B cell (primary cell): ENCODE results near the gene HMOX1. TPM values are rescaled to one million over a fixed set of nuclear protein-coding genes. Genes with fewer than 3 reads are reported as not detected.

Experiments used
- ATAC-seq: fragments of 200-7000 bp; cut with Tn5 transposase; one replicate; pipeline ENCODE4 v1.10.0; 2021; ENCODE audit warnings: low read depth, mild to moderate bottlenecking, moderate number of reproducible peaks, moderate library complexity
- CTCF ChIA-PET: fragments of 350-600 bp; sonication (Branson Sonifier 250); formaldehyde crosslinking; loops from one replicate; lab custom pipeline; 2021; ENCODE audit warnings: antibody characterized with exemption, inconsistent platforms; lab: Charles Lee
- POLR2A ChIA-PET: fragments of 350-600 bp; sonication (Branson Sonifier 250); formaldehyde crosslinking; loops from one replicate; lab custom pipeline; 2021; ENCODE audit warnings: antibody characterized with exemption; lab: Charles Lee
- DNase-seq: peaks from one replicate; pipeline ENCODE4 v3.0.0; 2013
- H2AFZ ChIP-seq: 2 replicates; pipeline ENCODE4 v1.6.1; 2012; ENCODE audit warnings: mild to moderate bottlenecking, low read depth, low read length; ENCODE audit not compliant: insufficient read depth, poor library complexity, severe bottlenecking
- H3K27ac ChIP-seq, 2 donors: 1 replicate in 1 of 2; 2 replicates in 1 of 2; pipeline ENCODE4 v1.5.1; 2012 to 2013; ENCODE audit warnings: low read length in 2 of 2, mild to moderate bottlenecking in 2 of 2, moderate library complexity in 1 of 2
- H3K27me3 ChIP-seq, 4 experiments: fragments of 200-600 bp in 1 of 4; sonication (generic) in 1 of 4; replicated peaks in 1 of 4; 1 replicate in 2 of 4; 2 replicates in 2 of 4; pipeline versions ENCODE4 v1.6.1 to v1.7.0; 2013 to 2016; ENCODE audit warnings: low read length in 3 of 4, mild to moderate bottlenecking in 2 of 4, mixed read lengths in 1 of 4, moderate library complexity in 1 of 4; ENCODE audit not compliant: insufficient read depth in 4 of 4, control insufficient read depth in 3 of 4; ENCODE audit errors: control extremely low read depth in 1 of 4
- H3K36me3 ChIP-seq, 2 experiments: replicated peaks in 1 of 2; 1 replicate in 1 of 2; 2 replicates in 1 of 2; pipeline versions ENCODE4 v1.6.1 to v1.7.1; 2013; ENCODE audit warnings: low read length in 1 of 2; ENCODE audit not compliant: insufficient read depth in 2 of 2, control insufficient read depth in 1 of 2; ENCODE audit errors: control extremely low read depth in 1 of 2, extremely low read depth in 1 of 2
- H3K4me1 ChIP-seq, 2 donors: fragments of 200-600 bp in 1 of 2; sonication (generic) in 1 of 2; 1 replicate in 1 of 2; 2 replicates in 1 of 2; pipeline versions ENCODE4 v1.5.1 to v1.6.1; 2013 to 2017; ENCODE audit warnings: low read length in 2 of 2; ENCODE audit not compliant: control insufficient read depth in 2 of 2, insufficient read depth in 2 of 2
- H3K4me2 ChIP-seq: replicated peaks from 2 replicates; pipeline ENCODE3; 2012; ENCODE audit warnings: mild to moderate bottlenecking, low read depth, low read length; ENCODE audit not compliant: poor library complexity, severe bottlenecking
- H3K4me3 ChIP-seq, 5 experiments: fragments of 200-600 bp in 1 of 5; sonication (generic) in 1 of 5; 1 replicate in 3 of 5; 2 replicates in 2 of 5; pipeline versions ENCODE4 v1.5.1 to v1.7.0; 2011 to 2016; ENCODE audit warnings: low read length in 4 of 5, mild to moderate bottlenecking in 4 of 5, low read depth in 2 of 5, control low read depth in 1 of 5, moderate library complexity in 1 of 5; ENCODE audit not compliant: insufficient read depth in 1 of 5; ENCODE audit errors: control extremely low read depth in 1 of 5, extremely low read depth in 1 of 5
- H3K79me2 ChIP-seq: fragments of 200-600 bp; sonication (generic); one replicate; pipeline ENCODE4 v1.6.0; 2016; ENCODE audit warnings: low read length; ENCODE audit not compliant: control insufficient read depth, insufficient read depth
- H3K9ac ChIP-seq: fragments of 200-600 bp; sonication (generic); 2 replicates; pipeline ENCODE4 v1.6.1; 2017; ENCODE audit warnings: mild to moderate bottlenecking, low read length, moderate library complexity
- H3K9me3 ChIP-seq, 3 donors: one replicate each; pipeline versions ENCODE4 v1.6.1 to v1.7.1; 2013; ENCODE audit warnings: low read length in 2 of 3; ENCODE audit not compliant: control insufficient read depth in 2 of 3, insufficient read depth in 1 of 3; ENCODE audit errors: control extremely low read depth in 1 of 3
- H4K20me1 ChIP-seq: 2 replicates; pipeline ENCODE4 v1.6.0; 2012; ENCODE audit warnings: mild to moderate bottlenecking, low read length; ENCODE audit not compliant: insufficient read depth, control insufficient read depth, poor library complexity, severe bottlenecking
- H3K27ac Mint-ChIP-seq: one replicate; pipeline ENCODE4 v1.8.0; 2021; ENCODE audit warnings: mixed read lengths
- H3K27me3 Mint-ChIP-seq: one replicate; pipeline ENCODE4 v1.8.0; 2021; ENCODE audit warnings: mixed read lengths
- H3K4me1 Mint-ChIP-seq: one replicate; pipeline ENCODE4 v1.8.0; 2021; ENCODE audit warnings: mixed read lengths
- H3K4me3 Mint-ChIP-seq: one replicate; pipeline ENCODE4 v1.8.0; 2021; ENCODE audit warnings: mixed read lengths
- H3K9me3 Mint-ChIP-seq: one replicate; pipeline ENCODE4 v1.8.0; 2022; ENCODE audit warnings: mixed read lengths; ENCODE audit not compliant: insufficient read depth
- CTCF ChIP-seq: fragments of 200-600 bp; IDR thresholded peaks from one replicate; pipeline ENCODE4 v1.8.0; 2022; ENCODE audit warnings: antibody characterized with exemption, mild to moderate bottlenecking
- EZH2 ChIP-seq: IDR thresholded peaks from 2 replicates; pipeline ENCODE4 v1.6.1; 2012; ENCODE audit warnings: borderline replicate concordance, low read depth, mild to moderate bottlenecking, moderate library complexity, low read length; ENCODE audit not compliant: insufficient read depth, poor library complexity, severe bottlenecking
- WGBS: methylation state at CpG from one replicate; pipeline ENCODE4 v1.1.5; 2013; ENCODE audit warnings: missing lambda C conversion rate; ENCODE audit not compliant: insufficient coverage; 5-methylcytosine and 5-hydroxymethylcytosine counted together
- intact Hi-C: fragments of 100-400 bp; cut with micrococcal nuclease; formaldehyde crosslinking; loops from one replicate; pipeline ENCODE4 v1.10.0; 2022
- polyA plus RNA-seq: library from polyadenylated mRNA; depleted of rRNA; stranded (reverse); fragments of >200 nt; gene quantifications from 2 replicates; pipeline ENCODE4 v1.2.3, GENCODE V29; 2012
- total RNA-seq, 2 donors: library from RNA; stranded (reverse); fragments of 120-200 nt in 1 of 2; gene quantifications; 1 replicate in 1 of 2; 2 replicates in 1 of 2; pipeline versions ENCODE4 v1.2.3 to v1.2.4, GENCODE V29; 2013 to 2022

Gene HMOX1
- total and polyA plus RNA-seq, 2 donors (not counting 1 experiment from before 2014, with no cell fraction given): 9.4 to 21.9 TPM

DNA sequence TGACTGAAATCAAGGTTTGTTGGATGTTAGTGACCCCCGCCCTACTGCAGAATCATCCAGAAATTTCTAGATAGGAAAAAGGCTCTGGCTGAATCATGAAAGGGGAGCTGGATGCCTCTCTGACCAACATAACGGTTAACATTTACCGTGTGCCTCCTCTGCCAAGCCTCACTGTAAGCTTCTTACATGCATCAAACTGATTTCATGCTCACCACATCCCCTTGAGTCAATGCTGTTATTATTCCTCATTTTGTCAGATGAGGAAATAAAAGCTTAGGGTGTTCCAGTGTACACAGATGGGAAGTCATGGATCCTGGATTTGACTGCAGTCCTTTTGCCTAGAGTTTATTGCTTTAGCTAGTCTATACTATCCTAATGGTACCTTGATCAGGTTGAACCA, 5.9 kb upstream of the HMOX1 start:
- ATAC-seq (no peak), DNase-seq (no peak)
- H3K4me1 Mint-ChIP-seq: peaks cover 40% of the 10 kb centered on the region
- Histone ChIP-seq H4K20me1 (no peaks in the 10 kb centered on the region), H3K27me3 (no peaks in the 10 kb centered on the region), H3K4me1 (peaks cover 23 to 43% of the 10 kb centered on the region in 2 donors), H3K36me3 (no peaks in the 10 kb centered on the region), H3K9me3 (peaks cover 0 to 6% (median 0%) of the 10 kb centered on the region in 3 donors), H2AFZ (no peak overlapping the region), H3K79me2 (no peaks in the 10 kb centered on the region), H3K27ac (no peak overlapping the region), H3K4me3 (no peak overlapping the region), H3K4me2 (no peak overlapping the region), H3K9ac (no peak overlapping the region)
- H3K9me3 Mint-ChIP-seq: no peaks in the 10 kb centered on the region
- no peak overlapping the region for H3K4me3 Mint-ChIP-seq
- TF ChIP-seq EZH2: no peak
- no peak for TF ChIP-seq CTCF
- CTCF ChIA-PET: interaction anchor here (0.9 to 2.9 kb wide), 11 partner anchors 9 to 215 kb away, joined by 3 to 22 read pairs (median 4); no protein-coding TSS in a partner anchor
- intact Hi-C loops: no loop called here
- H3K27ac Mint-ChIP-seq: no peak overlapping the region
- no peaks in the 10 kb centered on the region for H3K27me3 Mint-ChIP-seq
- POLR2A ChIA-PET: no interaction called here
- WGBS: no CpG with 5 or more reads among the region's 3 CpGs

DNA sequence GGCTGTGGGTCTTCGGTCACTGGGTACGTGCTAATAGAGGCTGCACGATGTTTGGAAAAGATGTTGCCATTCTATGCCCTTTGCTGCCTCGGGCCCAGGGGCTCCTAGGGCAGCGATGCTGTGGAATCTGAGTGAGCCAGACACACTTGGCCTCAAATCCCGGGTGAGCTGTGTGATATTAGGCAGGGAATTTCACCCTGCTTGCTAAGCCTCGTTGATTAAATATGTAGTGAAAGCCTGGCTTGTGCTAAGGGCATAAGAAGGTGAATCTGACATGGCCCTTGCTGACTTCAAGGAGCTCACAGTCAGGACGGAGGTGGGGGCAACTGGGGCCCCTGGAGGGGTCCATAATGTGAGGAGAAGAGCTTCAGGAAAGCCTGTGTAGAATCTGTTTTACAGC, 5.4 kb upstream of the HMOX1 start:
- Mint-ChIP-seq H3K27ac (no peak overlapping the region), H3K27me3 (no peaks in the 10 kb centered on the region), H3K4me1 (peaks cover 44% of the 10 kb centered on the region), H3K9me3 (no peaks in the 10 kb centered on the region), H3K4me3 (no peak overlapping the region)
- DNase-seq: no peak
- ChIA-PET CTCF (interaction anchor here (0.7 to 2.9 kb wide), 13 partner anchors 9 to 801 kb away, joined by 3 to 22 read pairs (median 4); no protein-coding TSS in a partner anchor), POLR2A (interaction anchor here (0.9 kb wide), 1 partner anchor 23 kb away, joined by 3 read pairs; no protein-coding TSS in a partner anchor)
- 96% methylated on average over 7 of the region's 8 CpGs for WGBS
- no peak for ATAC-seq
- Histone ChIP-seq H3K36me3 (no peaks in the 10 kb centered on the region), H4K20me1 (no peaks in the 10 kb centered on the region), H3K4me3 (no peak overlapping the region), H3K79me2 (no peaks in the 10 kb centered on the region), H3K9ac (no peak overlapping the region), H2AFZ (no peak overlapping the region), H3K4me2 (no peak overlapping the region), H3K27ac (no peak overlapping the region), H3K4me1 (peaks cover 26 to 45% of the 10 kb centered on the region in 2 donors), H3K9me3 (peaks cover 0 to 6% (median 0%) of the 10 kb centered on the region in 3 donors), H3K27me3 (no peaks in the 10 kb centered on the region)
- TF ChIP-seq CTCF: no peak
- no peak for TF ChIP-seq EZH2
- intact Hi-C loops: no loop called here
